Tibial artery (tissue), 4 donors: Measurements from ENCODE around the gene TNN.

ENCODE experiments used
- DNase-seq, 2 donors: peaks; one replicate each; pipeline ENCODE4 v3.0.0-alpha.2; 2019
- H3K27ac ChIP-seq, 2 donors: fragments of 200-600 bp; sonication (generic) in 1 of 2; 1 replicate in 1 of 2; 2 replicates in 1 of 2; pipeline ENCODE4 v1.5.1; 2018 to 2019; ENCODE audit warnings: mild to moderate bottlenecking in 1 of 2
- H3K27me3 ChIP-seq, 2 donors: fragments of 200-600 bp; sonication (generic) in 1 of 2; one replicate each; pipeline versions ENCODE4 v1.5.1 to v1.6.0; 2016 to 2019
- H3K36me3 ChIP-seq, 3 donors: fragments of 200-600 bp; sonication (generic) in 2 of 3; one replicate each; pipeline ENCODE4 v1.5.1; 2016 to 2019; ENCODE audit warnings: mild to moderate bottlenecking in 2 of 3
- H3K4me1 ChIP-seq, 4 donors: fragments of 200-600 bp; sonication (generic) in 2 of 4; 1 replicate in 3 of 4; 2 replicates in 1 of 4; pipeline ENCODE4 v1.5.1; 2016 to 2019
- H3K4me3 ChIP-seq, 2 donors: fragments of 200-600 bp; sonication (generic) in 1 of 2; 1 replicate in 1 of 2; 2 replicates in 1 of 2; pipeline ENCODE4 v1.5.1; 2018 to 2019; ENCODE audit warnings: mild to moderate bottlenecking in 2 of 2
- H3K9me3 ChIP-seq, 3 donors: fragments of 200-600 bp; sonication (generic) in 1 of 3; one replicate each; pipeline ENCODE4 v1.5.1; 2016 to 2019
- CTCF ChIP-seq, 2 experiments: fragments of 200-600 bp in 1 of 2; fragments of 450-650 bp in 1 of 2; IDR thresholded peaks; one replicate each; pipeline ENCODE4 v1.5.1; 2017 to 2019; ENCODE audit warnings: antibody characterized with exemption in 2 of 2, mild to moderate bottlenecking in 1 of 2, moderate library complexity in 1 of 2
- intact Hi-C: fragments of 100-400 bp; cut with DNase I; formaldehyde crosslinking; loops from one replicate; pipeline ENCODE4 v1.15.0; 2023; ENCODE audit warnings: low total_unique reads

The TNN gene

DNA sequence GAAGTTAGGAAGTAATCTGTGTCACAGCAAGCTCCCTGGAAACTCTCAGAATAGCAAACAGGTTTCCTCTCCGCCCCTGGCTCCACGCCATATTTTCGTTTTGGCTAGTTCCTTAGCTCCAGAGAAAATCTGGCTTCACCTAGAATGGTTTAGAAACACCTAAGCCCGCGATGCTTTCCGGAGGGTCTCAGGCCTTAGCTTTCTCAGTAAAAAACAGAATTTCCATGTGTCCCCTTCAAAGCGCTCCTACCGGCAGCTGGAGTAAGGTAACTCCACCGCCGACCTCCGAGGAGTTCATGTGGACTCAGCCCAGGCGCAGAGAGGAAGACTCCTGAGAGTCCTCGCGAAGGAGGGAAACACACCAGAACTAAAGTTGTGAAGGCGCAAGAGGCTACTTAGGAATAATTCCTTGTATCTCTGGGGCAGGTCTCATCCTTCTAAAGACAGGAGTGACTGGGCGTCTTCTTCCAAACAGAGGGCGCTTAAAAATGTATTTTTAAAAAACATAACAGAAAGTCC lies 124.5 kb downstream of the TNN start:
- peaks cover 0 to 44% (median 18%) of the 10 kb centered on the region in 4 donors for H3K4me1 ChIP-seq
- no peak for TF ChIP-seq CTCF (IDR thresholded peaks at IDR 0.05)
- peak overlapping the region; percentile 60 to 88 for H3K4me3 ChIP-seq
- peak; percentile 49 to 75 for DNase-seq
- intact Hi-C loops, result no loop called here
- H3K27ac ChIP-seq, result peak overlapping the region; percentile 88 to 89
- H3K27me3 ChIP-seq, result no peaks in the 10 kb centered on the region
- H3K36me3 ChIP-seq, result no peaks in the 10 kb centered on the region
- H3K9me3 ChIP-seq, result no peaks in the 10 kb centered on the region

- intact Hi-C loops, result no loop called here
- Histone ChIP-seq H3K27me3 (no peaks in the 10 kb centered on the region), H3K27ac (peak within 1 kb of the TSS; percentile 88 to 89), H3K4me3 (peak within 1 kb of the TSS; percentile 60 to 88), H3K4me1 (peaks cover 0 to 43% (median 14%) of the 10 kb centered on the region in 4 donors), H3K36me3 (no peaks in the 10 kb centered on the region), H3K9me3 (no peaks in the 10 kb centered on the region)
- DNase-seq, result peak; percentile 71 to 85
- no peak for TF ChIP-seq CTCF (IDR thresholded peaks at IDR 0.05)
Measured at GRCh38 chr1:175192630-175193526, 125.2 kb downstream of the TNN start, which contains the start of gene KIAA0040. KIAA0040 (minus strand) TSS chr1:175192776; CDS start chr1:175161013, 31,763 bp downstream.

DNA sequence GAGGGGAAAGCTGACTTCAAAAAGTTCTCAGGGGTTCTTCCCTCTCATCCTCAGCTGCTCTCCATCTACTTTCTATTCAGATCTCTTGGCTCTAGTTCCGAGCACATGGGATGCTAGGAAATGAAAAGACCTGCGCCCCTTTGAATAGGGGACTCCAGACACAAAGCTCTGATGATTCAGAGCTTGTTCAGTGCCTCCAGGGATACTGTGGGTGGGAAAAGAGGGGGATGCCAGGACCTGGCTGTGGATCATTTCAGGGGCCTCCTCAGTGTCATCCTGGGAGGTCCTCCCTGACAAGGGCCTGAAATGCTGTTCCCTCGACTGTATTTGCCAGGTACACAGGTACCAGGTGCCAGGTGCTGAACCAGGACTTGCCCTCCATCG lies 125.9 kb downstream of the TNN start:
- no peak for TF ChIP-seq CTCF (IDR thresholded peaks at IDR 0.05)
- no peak for DNase-seq
- H3K4me1 ChIP-seq, result peaks cover 0 to 37% (median 14%) of the 10 kb centered on the region in 4 donors
- peak overlapping the region; percentile 88 to 89 for H3K27ac ChIP-seq
- H3K27me3 ChIP-seq, result no peaks in the 10 kb centered on the region
- H3K4me3 ChIP-seq, result peak overlapping the region; percentile 60 to 88
- H3K9me3 ChIP-seq, result no peaks in the 10 kb centered on the region
- H3K36me3 ChIP-seq, result no peaks in the 10 kb centered on the region
- intact Hi-C loops, result no loop called here

- Histone ChIP-seq H3K4me3 (no peak overlapping the region), H3K36me3 (no peaks in the 10 kb centered on the region), H3K27ac (no peak overlapping the region), H3K27me3 (no peaks in the 10 kb centered on the region), H3K9me3 (no peaks in the 10 kb centered on the region), H3K4me1 (peaks cover 0 to 27% (median 19%) of the 10 kb centered on the region in 4 donors)
- intact Hi-C loops, result no loop called here
- no peak for TF ChIP-seq CTCF (IDR thresholded peaks at IDR 0.05)
- no peak for DNase-seq
Measured at GRCh38 chr1:175195281-175195680, 127.6 kb downstream of the TNN start.

DNA sequence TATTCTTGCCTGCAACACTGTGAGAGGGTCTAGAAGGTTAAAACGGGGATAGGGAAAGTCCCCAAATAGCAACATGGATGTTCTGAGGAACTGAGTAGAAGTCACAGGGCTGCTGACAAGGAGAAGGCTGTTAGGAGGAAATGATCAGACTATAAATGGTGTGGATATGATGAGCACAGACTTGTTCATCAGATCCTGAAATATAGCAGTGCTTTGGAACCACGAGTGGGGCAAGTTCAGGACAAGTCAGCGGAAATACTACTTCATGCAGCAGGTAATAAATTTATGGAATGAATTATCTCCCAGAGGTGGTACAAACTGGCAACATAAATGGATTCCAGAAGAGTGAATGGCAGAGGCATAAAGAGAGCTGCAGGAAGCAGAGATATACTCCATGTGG lies 128.2 kb downstream of the TNN start:
- H3K4me1 ChIP-seq, result peaks cover 0 to 29% (median 22%) of the 10 kb centered on the region in 4 donors

More for the DNA sequence above, 128.2 kb downstream of the TNN start:
- TF ChIP-seq CTCF (IDR thresholded peaks at IDR 0.05), result no peak
- Histone ChIP-seq H3K36me3 (no peaks in the 10 kb centered on the region), H3K27ac (no peak overlapping the region), H3K4me3 (no peak overlapping the region), H3K9me3 (no peaks in the 10 kb centered on the region), H3K27me3 (no peaks in the 10 kb centered on the region)
- intact Hi-C loops, result no loop called here
- DNase-seq, result no peak
